ENCODE measurements around the gene CD1B. TPM values are rescaled to one million over a fixed set of nuclear protein-coding genes. Genes with fewer than 3 reads are reported as not detected.

Gene CD1B
- polyA plus RNA-seq, 1 of the 3 experiments (the other 2 are of a cell fraction), result not detected

- WGBS (ENCODE audit: low lambda C conversion rate), result 0% methylated on average over 4 of the region's 4 CpGs
- Histone ChIP-seq H3F3A (replicated peaks; ENCODE audit: insufficient read depth) (no peaks in the 10 kb centered on the region), H3K4me3 (ENCODE audit: low read depth in 2 of 2, low read length in 1 of 2) (no peak within 1 kb of the TSS), H3K4me1 (ENCODE audit: control insufficient read depth in 1 of 2, insufficient read depth in 2 of 2, low read depth in 1 of 2, low read length in 1 of 2) (no peaks in the 10 kb centered on the region), H4K20me1 (ENCODE audit: insufficient read depth) (no peaks in the 10 kb centered on the region), H3K27ac (ENCODE audit: low read depth in 2 of 2, low read length in 1 of 2) (no peak within 1 kb of the TSS), H3K36me3 (replicated peaks in 1 of 2; ENCODE audit: control insufficient read depth in 1 of 2, insufficient read depth in 2 of 2, low read length in 1 of 2) (no peaks in the 10 kb centered on the region), H2AFZ (ENCODE audit: low read depth) (no peak within 1 kb of the TSS), H3K4me2 (no peak within 1 kb of the TSS), H3K9me3 (no peaks in the 10 kb centered on the region), H3K79me2 (ENCODE audit: insufficient read depth) (no peaks in the 10 kb centered on the region), H3K27me3 (ENCODE audit: insufficient read depth) (no peaks in the 10 kb centered on the region), H3K9ac (no peak within 1 kb of the TSS), H3K9me2 (no peaks in the 10 kb centered on the region)
- no peak for DNase-seq
- ChIA-PET POLR2A (no interaction called here), CTCF (interaction anchor here (0.5 kb wide), 1 partner anchor 379 kb away, joined by 3 read pairs; no protein-coding TSS in a partner anchor)
- TF ChIP-seq PBX3 (IDR thresholded peaks at IDR 0.05) (no peak), GATA2 (CRISPR knock-in tag; IDR thresholded peaks at IDR 0.05) (no peak), EP300 (IDR thresholded peaks at IDR 0.05; ENCODE audit: borderline replicate concordance in 1 of 2, low read depth in 1 of 2, low read length in 1 of 2) (no peak)
Observed at GRCh38 chr1:158289811-158290210, 41.5 kb downstream of the CD1B start, which contains the start of gene CD1C. CD1C (plus strand) TSS chr1:158289923; CDS start chr1:158290065, 142 bp downstream.

- no peak overlapping the region for H3K4me2 ChIP-seq
- whole genome bisulfite sequencing (ENCODE audit: low lambda C conversion rate), result 0% methylated on average over 1 of the region's 1 CpG
- no peak overlapping the region for H2AFZ ChIP-seq (ENCODE audit: low read depth)
- no peaks in the 10 kb centered on the region for H3F3A ChIP-seq (replicated peaks; ENCODE audit: insufficient read depth)
- H3K36me3 ChIP-seq (replicated peaks in 1 of 2; ENCODE audit: control insufficient read depth in 1 of 2, insufficient read depth in 2 of 2, low read length in 1 of 2), result no peaks in the 10 kb centered on the region
- TF ChIP-seq PBX3 (IDR thresholded peaks at IDR 0.05), result no peak
- no peak for TF ChIP-seq GABPA (IDR thresholded peaks at IDR 0.05; ENCODE audit: low read depth)
- no peak for TF ChIP-seq YY1 (IDR thresholded peaks at IDR 0.05; ENCODE audit: low read depth)
- no peak for TF ChIP-seq USF2 (IDR thresholded peaks at IDR 0.05; ENCODE audit: borderline replicate concordance, low read depth, low read length)
- TF ChIP-seq RXRA (IDR thresholded peaks at IDR 0.05; ENCODE audit: borderline replicate concordance, low read depth), result no peak
- no peak for TF ChIP-seq IRF3 (IDR thresholded peaks at IDR 0.05; ENCODE audit: low read depth, low read length)
- TF ChIP-seq ELF1 (IDR thresholded peaks at IDR 0.05), result no peak
- TF ChIP-seq EZH2phosphoT487 (IDR thresholded peaks at IDR 0.05; ENCODE audit: borderline replicate concordance, low read depth), result no peak
- TF ChIP-seq EP300 (IDR thresholded peaks at IDR 0.05; ENCODE audit: borderline replicate concordance in 1 of 2, low read depth in 1 of 2, low read length in 1 of 2), result no peak
- no peak for TF ChIP-seq RFX5 (IDR thresholded peaks at IDR 0.05; ENCODE audit: low read length)
- TF ChIP-seq CTCF (IDR thresholded peaks at IDR 0.05), result no peak
- no peak for TF ChIP-seq TCF12 (IDR thresholded peaks at IDR 0.05)
- TF ChIP-seq NFIC (IDR thresholded peaks at IDR 0.05; ENCODE audit: borderline replicate concordance), result no peak
- no peak for TF ChIP-seq JUND (IDR thresholded peaks at IDR 0.05)
- TF ChIP-seq POLR2AphosphoS5 (IDR thresholded peaks at IDR 0.05; ENCODE audit: low read depth, low read length), result no peak
- no peak for TF ChIP-seq MAX (IDR thresholded peaks at IDR 0.05; ENCODE audit: low read depth)
- TF ChIP-seq GATA2 (CRISPR knock-in tag; IDR thresholded peaks at IDR 0.05), result no peak
- no peaks in the 10 kb centered on the region for H3K4me1 ChIP-seq (ENCODE audit: control insufficient read depth in 1 of 2, insufficient read depth in 2 of 2, low read depth in 1 of 2, low read length in 1 of 2)
- H3K9me2 ChIP-seq, result no peaks in the 10 kb centered on the region
- POLR2A ChIA-PET, result no interaction called here
- H3K79me2 ChIP-seq (ENCODE audit: insufficient read depth), result no peaks in the 10 kb centered on the region
- H3K9me3 ChIP-seq, result no peaks in the 10 kb centered on the region
- no peak for DNase-seq
- no peaks in the 10 kb centered on the region for H4K20me1 ChIP-seq (ENCODE audit: insufficient read depth)
- no peak overlapping the region for H3K4me3 ChIP-seq (ENCODE audit: low read depth in 2 of 2, low read length in 1 of 2)
- no peak overlapping the region for H3K9ac ChIP-seq
- CTCF ChIA-PET, result no interaction called here
- no peak overlapping the region for H3K27ac ChIP-seq (ENCODE audit: low read depth in 2 of 2, low read length in 1 of 2)
- H3K27me3 ChIP-seq (ENCODE audit: insufficient read depth), result no peaks in the 10 kb centered on the region
Observed at GRCh38 chr1:158286941-158287346, 44.4 kb downstream of the CD1B start.
